ENCODE results near the gene CREB3L2.

CREB3L2 gene

GRCh38 chr7:137947046-137947445 lies 54.8 kb downstream of the CREB3L2 start:
- no peak for DNase-seq
- in situ Hi-C loops (cut with HindIII; ENCODE audit: low pct_ligation_motif_present, low pct_unique_long_range_greater_than_20kb, low sequenced_read_pairs) = no loop called here

DNA sequence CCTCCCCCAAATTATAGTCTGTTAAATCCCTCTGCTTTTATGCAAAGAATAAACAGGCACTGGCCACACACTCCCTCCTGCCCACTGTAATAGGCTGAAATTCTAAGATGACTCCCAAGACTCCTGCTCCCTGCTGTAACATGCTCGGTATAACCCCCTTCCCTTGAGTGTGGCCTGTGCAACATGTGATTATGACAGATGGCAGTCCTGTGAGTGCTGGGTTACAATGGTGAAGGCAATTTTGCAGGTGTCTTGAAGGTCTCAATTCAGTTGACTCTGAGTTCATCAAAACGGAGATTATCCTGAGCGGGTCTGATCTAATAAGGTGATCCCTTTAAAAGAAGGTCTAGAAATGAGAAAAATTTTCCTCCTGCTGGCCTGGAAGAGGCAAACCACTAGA lies 55.9 kb downstream of the CREB3L2 start:
- DNase-seq = no peak
- in situ Hi-C loops (cut with HindIII; ENCODE audit: low pct_ligation_motif_present, low pct_unique_long_range_greater_than_20kb, low sequenced_read_pairs) = no loop called here

DNA sequence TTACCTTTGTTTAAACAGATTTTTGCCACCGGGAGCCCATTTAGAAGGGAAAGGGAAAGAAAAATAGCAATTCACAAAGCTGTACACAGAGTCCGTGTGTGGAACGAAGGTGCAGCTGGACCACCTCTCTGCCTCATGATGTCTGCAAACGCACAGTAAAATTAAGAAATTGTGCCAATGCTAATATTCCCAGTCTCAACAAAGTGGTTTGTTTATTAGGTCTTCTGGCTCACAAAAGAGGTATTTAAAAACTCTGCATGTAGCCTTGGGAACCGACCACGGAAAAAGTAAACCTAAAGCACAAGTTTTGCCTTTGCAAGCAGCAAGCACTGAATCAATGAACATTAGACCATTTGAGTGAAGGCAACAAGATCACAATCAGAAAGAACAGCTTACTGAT lies 57.7 kb downstream of the CREB3L2 start:
- in situ Hi-C loops (cut with HindIII; ENCODE audit: low pct_ligation_motif_present, low pct_unique_long_range_greater_than_20kb, low sequenced_read_pairs) = no loop called here

GRCh38 chr7:137943132-137943551 lies 58.7 kb downstream of the CREB3L2 start:
- in situ Hi-C loops (cut with HindIII; ENCODE audit: low pct_ligation_motif_present, low pct_unique_long_range_greater_than_20kb, low sequenced_read_pairs) = no loop called here
- DNase-seq = no peak

More for the DNA sequence above, 57.7 kb downstream of the CREB3L2 start:
- no peak for DNase-seq

- DNase-seq = no peak
- in situ Hi-C loops (cut with HindIII; ENCODE audit: low pct_ligation_motif_present, low pct_unique_long_range_greater_than_20kb, low sequenced_read_pairs) = no loop called here
Observed at GRCh38 chr7:137942484-137943115, 59.3 kb downstream of the CREB3L2 start.

DNA sequence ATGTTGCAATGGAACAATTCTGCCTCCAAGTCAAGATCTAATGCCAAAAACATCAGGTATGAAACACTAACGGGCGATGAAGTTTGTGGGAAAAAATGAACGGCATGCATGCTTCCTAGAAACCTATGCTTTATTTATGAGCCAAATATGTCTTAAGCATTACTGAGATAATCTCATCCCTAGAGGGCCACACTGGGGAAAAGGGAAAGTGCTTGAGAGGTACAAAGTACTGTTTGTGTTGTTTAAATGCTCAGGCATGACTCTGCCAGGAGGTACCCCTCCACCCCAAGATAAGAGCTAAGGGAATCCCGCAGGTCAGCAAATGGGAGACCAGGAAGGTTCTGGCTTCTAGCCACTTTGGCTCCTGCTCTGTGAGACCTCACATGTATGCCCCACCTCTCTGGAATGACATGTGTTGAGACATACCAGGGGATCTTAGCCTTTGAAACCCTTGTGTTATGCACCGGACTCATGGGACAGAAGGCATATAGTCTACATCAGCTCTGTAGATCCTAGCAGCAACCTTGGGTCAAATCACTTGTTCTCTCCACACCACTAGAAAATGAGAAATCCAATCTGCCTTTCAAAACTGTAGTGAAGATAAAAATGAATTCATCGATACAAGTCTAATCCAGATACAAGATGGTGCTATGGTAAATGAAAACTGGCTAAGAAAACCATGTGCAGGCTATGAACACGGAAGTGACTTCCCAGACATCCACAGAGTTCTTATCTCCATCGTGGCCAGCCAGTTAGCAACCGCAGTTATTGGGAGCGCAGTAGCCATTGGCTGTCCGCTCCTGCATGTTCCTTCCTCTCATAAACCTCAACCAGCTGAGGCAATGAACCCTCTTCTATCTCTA lies 61.0 kb downstream of the CREB3L2 start:
- DNase-seq = no peak
- in situ Hi-C loops (cut with HindIII; ENCODE audit: low pct_ligation_motif_present, low pct_unique_long_range_greater_than_20kb, low sequenced_read_pairs) = no loop called here

DNA sequence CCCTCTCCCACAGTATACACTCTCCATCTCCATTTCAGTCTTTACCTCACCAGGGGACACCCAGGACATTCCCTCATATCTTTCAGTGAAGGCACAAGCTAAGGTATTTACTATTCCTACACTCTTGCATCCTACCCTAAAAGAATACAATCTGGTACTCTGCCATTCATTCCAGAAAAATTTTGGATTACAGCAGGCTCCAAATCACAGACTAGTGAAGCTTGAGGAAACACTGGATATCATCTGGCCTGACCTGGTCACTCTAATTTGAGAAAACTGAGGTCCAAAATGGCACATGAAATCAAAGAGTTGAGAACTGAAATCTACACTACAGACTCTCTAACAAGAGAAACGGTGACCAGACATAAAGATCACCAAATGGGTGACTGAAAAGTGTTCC lies 61.7 kb downstream of the CREB3L2 start:
- DNase-seq = no peak
- in situ Hi-C loops (cut with HindIII; ENCODE audit: low pct_ligation_motif_present, low pct_unique_long_range_greater_than_20kb, low sequenced_read_pairs) = no loop called here

GRCh38 chr7:137937202-137937560 lies 64.7 kb downstream of the CREB3L2 start:
- DNase-seq = no peak
- in situ Hi-C loops (cut with HindIII; ENCODE audit: low pct_ligation_motif_present, low pct_unique_long_range_greater_than_20kb, low sequenced_read_pairs) = no loop called here

DNA sequence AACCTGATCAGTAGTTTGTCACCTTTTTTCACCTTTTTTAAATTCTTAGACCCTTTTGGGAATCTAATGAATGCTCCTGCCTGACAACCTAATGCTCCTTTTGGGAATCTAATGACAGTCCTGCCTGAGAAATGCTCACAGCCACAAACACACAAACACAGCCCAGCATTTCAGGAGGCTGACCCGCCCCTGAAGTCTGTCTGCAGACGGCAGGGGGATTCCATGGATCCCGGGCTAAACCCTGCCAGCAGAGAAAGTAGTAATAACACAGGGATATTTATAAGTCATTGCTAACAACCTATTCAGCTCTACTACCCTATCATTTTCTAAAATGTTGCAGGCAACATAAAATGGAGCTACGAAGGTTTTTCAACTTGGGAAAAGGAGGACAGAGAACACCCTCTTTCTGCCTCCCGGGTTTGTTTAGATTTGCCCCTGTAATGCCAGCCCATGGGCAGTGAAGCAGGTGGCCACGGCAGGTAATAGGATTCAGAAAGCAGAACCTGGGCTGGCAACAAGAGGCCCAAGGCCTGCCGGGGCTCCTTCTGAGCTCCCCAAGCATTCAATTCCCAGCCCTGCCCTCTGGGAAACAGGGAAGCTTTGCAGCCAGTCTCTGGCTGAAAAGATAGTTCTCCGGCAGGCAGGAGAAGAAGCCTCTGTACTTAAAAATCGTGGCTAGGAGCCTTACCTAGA lies 65.2 kb downstream of the CREB3L2 start:
- no peak for DNase-seq
- in situ Hi-C loops (cut with HindIII; ENCODE audit: low pct_ligation_motif_present, low pct_unique_long_range_greater_than_20kb, low sequenced_read_pairs) = no loop called here

DNA sequence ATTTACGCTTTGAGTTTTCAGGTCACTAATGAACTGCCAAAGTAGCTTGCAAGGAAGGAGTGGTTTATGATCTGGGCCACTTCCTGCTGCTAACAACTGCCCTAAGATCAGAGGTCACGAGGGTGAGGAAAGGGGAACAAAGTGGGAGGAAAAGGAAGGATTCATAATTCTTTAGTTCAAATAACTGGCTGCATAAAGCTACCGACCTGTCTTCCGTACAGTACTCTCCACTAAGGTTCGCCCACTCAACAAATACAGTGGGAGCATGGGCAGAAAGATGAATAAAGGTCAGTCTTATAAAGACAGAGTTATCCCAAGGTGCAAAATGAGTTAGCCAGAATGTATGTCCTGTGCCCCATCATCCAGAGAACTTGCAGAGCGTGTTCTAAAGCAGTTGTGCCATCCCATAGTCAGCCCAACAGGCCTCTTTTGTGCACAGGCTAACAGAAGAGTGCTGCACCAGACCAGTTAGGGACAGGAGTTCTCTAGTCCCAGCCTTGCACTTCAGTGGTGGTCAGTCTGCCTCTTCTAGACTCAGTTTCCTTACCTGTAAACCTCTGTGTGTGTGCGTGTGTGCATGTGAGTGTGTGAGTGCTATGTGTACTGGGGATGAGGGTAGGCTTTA lies 65.9 kb downstream of the CREB3L2 start:
- in situ Hi-C loops (cut with HindIII; ENCODE audit: low pct_ligation_motif_present, low pct_unique_long_range_greater_than_20kb, low sequenced_read_pairs) = no loop called here
- DNase-seq = no peak

DNA sequence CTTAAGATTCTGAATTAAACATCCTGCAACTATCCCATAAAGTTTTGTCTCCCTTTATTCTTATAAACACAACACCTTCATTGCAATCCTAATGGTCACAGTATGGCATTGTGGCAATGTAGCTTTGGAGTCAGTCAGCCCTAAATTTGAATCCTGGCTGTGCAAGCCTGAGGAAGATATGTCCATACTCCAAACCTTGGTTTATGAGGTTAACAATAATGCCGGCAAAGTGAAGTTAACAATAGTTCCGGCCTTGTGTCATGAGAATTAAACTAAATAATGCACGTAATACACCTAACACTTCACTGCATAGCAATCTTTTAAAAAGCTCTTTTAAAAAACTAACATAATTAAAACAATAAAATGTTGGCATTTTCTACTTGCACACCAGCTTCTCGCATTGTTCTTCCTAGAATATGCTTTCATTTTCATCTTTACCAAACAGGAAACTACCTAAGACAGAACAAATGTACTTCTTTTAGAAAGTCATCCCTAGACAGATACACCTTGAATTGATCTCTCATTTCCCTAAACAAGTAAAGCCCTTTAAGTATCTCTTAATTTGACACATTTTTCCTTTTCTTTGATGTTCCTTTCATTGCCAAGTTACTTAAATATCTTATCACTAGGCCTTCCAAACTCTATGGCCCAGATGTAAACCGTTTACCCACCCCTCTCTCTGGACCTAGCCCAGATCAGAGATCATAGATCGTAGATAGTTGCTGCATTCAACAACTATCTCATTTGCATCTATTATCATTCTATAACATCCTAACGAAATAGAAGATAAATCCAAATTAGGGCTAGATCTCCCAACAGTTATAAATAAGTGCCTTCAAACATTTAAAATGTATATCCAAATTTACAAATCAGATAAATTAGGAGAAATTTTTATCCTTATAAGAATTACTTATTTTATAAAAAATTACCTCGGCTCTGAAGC lies 66.7 kb downstream of the CREB3L2 start:
- in situ Hi-C loops (cut with HindIII; ENCODE audit: low pct_ligation_motif_present, low pct_unique_long_range_greater_than_20kb, low sequenced_read_pairs) = no loop called here
- no peak for DNase-seq

DNA sequence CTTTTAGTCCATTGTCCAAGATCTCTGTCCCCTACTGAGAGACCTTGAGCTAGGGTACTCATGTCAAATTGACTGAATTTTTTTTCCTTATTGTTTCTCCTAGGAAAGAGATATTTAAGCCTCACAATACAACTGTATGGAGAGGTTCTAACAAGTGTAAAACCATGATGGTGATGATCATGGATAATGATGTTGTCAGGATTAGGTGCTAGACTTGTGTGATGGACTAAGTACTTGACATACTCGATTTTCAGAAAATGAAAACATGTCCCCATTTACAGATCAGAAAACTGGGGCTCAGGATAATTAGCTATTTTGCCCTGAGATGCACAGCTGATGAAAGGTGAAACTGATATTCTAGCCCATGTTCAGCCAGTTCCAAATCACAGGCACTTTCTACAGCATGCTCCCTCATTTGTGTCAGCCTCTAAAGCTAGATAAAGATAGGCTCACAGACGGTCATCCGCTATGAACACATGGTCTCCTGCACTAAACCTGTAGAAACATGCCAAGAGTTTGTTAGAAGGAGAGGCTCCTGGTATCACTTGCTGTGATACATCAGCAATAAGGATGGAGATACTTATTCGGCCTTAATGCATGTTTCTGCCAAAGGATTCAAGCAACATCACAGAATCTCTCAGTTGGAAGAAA lies 67.6 kb downstream of the CREB3L2 start:
- in situ Hi-C loops (cut with HindIII; ENCODE audit: low pct_ligation_motif_present, low pct_unique_long_range_greater_than_20kb, low sequenced_read_pairs) = no loop called here
- DNase-seq = no peak

GRCh38 chr7:137933270-137934017 lies 68.4 kb downstream of the CREB3L2 start:
- DNase-seq = no peak
- in situ Hi-C loops (cut with HindIII; ENCODE audit: low pct_ligation_motif_present, low pct_unique_long_range_greater_than_20kb, low sequenced_read_pairs) = no loop called here

GRCh38 chr7:137932881-137933269 lies 69.0 kb downstream of the CREB3L2 start:
- in situ Hi-C loops (cut with HindIII; ENCODE audit: low pct_ligation_motif_present, low pct_unique_long_range_greater_than_20kb, low sequenced_read_pairs) = no loop called here
- no peak for DNase-seq

- DNase-seq = no peak
Observed at GRCh38 chr7:137931823-137932222, 70.1 kb downstream of the CREB3L2 start.

DNA sequence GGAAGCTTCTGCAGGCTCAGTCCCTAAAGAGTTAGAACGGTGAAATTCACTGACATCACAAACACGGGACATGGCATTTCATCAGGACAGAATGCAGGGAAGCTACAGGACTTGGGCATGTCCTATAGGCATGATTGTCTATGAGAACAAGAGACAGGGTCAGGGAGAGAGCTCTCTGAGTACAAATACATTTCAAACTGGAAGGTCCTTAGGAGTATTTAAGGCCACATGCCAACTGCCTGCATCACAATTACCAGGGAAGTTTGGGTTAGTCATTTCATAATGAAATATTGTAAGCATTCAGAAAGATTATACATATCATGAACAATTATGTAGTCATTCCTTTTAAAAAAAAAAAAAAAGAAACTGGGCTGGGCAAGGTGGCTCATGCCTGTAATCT lies 71.3 kb downstream of the CREB3L2 start:
- DNase-seq = no peak
- in situ Hi-C loops (cut with HindIII; ENCODE audit: low pct_ligation_motif_present, low pct_unique_long_range_greater_than_20kb, low sequenced_read_pairs) = no loop called here

More at GRCh38 chr7:137931823-137932222, 70.1 kb downstream of the CREB3L2 start:
- in situ Hi-C loops (cut with HindIII; ENCODE audit: low pct_ligation_motif_present, low pct_unique_long_range_greater_than_20kb, low sequenced_read_pairs) = no loop called here

DNA sequence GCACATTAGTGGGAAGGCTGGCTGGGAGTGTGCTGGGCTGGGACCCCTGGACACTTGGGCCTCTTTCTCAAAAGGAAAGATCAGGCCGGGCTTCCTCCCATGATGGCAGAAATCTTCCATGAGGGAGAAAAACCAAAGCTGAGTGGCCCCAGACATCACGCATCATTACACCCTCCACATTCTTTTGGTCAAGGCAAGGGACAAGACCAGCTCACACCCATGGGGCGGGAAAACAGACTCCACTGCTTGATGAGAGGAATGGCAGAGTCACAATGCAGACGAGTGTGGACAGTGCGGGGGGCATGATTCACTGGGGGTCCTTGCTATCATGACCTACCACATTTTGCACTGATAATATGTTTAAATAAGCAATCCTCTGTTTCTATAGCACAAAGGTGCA lies 73.3 kb downstream of the CREB3L2 start:
- DNase-seq = peak; percentile 49
- in situ Hi-C loops (cut with HindIII; ENCODE audit: low pct_ligation_motif_present, low pct_unique_long_range_greater_than_20kb, low sequenced_read_pairs) = no loop called here
